GM23338 (cell line): Measurements from ENCODE around the gene TTLL8.

Experiments used
- CTCF ChIP-seq, 2 experiments: fragments of 200-600 bp in 1 of 2; sonication (generic) in 1 of 2; conservative IDR thresholded peaks; 2 replicates each; pipeline versions ENCODE4 v1.5.1 to v1.6.1; 2016 to 2017; ENCODE audit warnings: antibody characterized with exemption in 2 of 2, low read depth in 2 of 2, mild to moderate bottlenecking in 2 of 2, moderate library complexity in 1 of 2
- EZH2 ChIP-seq: fragments of 200-600 bp; sonication (generic); IDR thresholded peaks from one replicate; pipeline ENCODE4 v1.8.0; 2017; ENCODE audit warnings: antibody characterized with exemption, mild to moderate bottlenecking, low read depth; ENCODE audit not compliant: unreplicated experiment
- EZH2phosphoT487 ChIP-seq: fragments of 200-600 bp; sonication (generic); IDR thresholded peaks from one replicate; pipeline ENCODE4 v1.8.1; 2018; ENCODE audit warnings: antibody characterized with exemption; ENCODE audit not compliant: unreplicated experiment
- POLR2AphosphoS5 ChIP-seq: IDR thresholded peaks from 2 replicates; pipeline ENCODE4 v1.6.1; 2016; ENCODE audit warnings: antibody characterized with exemption, low read depth
- REST ChIP-seq: IDR thresholded peaks from one replicate; pipeline ENCODE4 v1.6.1; 2018; ENCODE audit warnings: antibody characterized with exemption; ENCODE audit not compliant: unreplicated experiment
- ZNF331 ChIP-seq: fragments of 250-450 bp; sonication (Bioruptor Pico); IDR thresholded peaks from 2 replicates; pipeline ENCODE4 v1.5.0; 2020; ENCODE audit warnings: low read depth, mild to moderate bottlenecking, moderate library complexity

- no peak for TF ChIP-seq EZH2phosphoT487
- no peak for TF ChIP-seq CTCF (conservative IDR thresholded peaks at IDR 0.05; ENCODE audit: low read depth in 2 of 2)
- no peak for TF ChIP-seq POLR2AphosphoS5
- TF ChIP-seq REST = no peak
- no peak for TF ChIP-seq EZH2
- no peak for TF ChIP-seq ZNF331 (CRISPR knock-in tag)
Measured at GRCh38 chr22:49969751-49970527, 88.2 kb downstream of the TTLL8 start.
